Measurements from ENCODE around the gene GPR142.

GPR142 gene

DNA sequence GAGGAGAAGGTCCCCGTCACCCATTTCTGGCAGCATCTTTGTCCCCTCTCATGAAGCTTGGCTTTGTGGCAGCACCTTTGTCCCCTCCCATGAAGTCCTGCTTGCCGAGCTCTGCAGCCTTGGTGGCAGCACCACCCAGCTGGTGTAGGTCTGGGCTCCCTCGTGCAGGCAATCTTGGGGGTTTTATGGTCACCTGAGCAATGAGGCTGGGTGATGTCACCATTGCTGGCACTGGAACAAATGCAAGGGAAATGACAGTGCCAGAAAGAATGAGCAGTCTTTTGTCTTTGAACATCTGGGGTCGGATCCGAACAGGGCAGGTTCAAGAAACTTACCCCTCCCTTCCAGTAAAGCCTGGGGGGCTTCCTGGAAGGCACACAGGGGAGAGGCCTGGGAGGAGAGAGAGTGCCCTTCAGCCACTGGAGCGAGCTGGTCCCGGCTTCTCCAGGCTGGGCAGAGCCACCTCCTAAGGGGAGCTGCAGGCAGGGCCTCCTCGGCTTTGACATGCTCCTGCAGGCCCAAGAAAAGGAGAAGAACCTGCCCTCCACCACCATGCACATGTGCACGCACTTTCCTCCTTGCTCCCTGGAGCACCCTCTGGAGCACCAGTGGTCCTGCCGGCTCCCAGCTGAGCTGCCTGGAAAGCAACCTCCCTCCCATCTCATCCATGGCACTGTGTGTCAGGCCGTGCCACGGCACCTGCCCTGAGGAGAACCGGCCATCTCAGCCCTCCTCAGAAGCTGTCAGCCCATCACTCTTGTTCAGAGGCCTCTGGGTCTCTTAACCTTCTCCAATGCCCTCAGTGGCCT, 21.7 kb upstream of the GPR142 start:
- no peak for DNase-seq

GRCh38 chr17:74347646-74348045, 19.7 kb upstream of the GPR142 start:
- no peak for DNase-seq
- no peak for ATAC-seq

More for the DNA sequence above, 21.7 kb upstream of the GPR142 start:
- ATAC-seq = no peak

GRCh38 chr17:74349120-74349519, 18.2 kb upstream of the GPR142 start:
- no peak for DNase-seq
- no peak for ATAC-seq

DNA sequence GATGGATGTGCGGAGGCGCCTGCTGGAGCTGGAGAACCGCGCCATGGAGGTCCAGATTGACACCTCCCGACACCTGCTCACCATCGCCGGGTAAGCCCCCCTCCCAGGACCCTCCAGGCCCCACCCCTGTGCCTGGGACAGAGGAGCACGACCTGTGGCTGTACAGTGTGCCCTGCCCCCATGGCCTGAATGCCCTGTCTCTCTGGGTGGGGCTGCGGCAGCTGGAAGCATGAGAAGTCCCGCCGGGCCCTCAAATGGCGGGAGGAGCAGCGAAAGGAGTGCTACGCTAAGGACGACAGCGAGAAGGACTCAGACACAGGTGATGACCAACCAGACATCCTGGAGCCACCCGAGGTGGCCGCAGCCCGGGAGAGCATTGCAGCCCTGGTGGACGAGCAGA, 16.8 kb upstream of the GPR142 start:
- DNase-seq (no peak), ATAC-seq (no peak)

- DNase-seq (no peak), ATAC-seq (no peak)
Observed at GRCh38 chr17:74351552-74352210, 15.6 kb upstream of the GPR142 start.

DNA sequence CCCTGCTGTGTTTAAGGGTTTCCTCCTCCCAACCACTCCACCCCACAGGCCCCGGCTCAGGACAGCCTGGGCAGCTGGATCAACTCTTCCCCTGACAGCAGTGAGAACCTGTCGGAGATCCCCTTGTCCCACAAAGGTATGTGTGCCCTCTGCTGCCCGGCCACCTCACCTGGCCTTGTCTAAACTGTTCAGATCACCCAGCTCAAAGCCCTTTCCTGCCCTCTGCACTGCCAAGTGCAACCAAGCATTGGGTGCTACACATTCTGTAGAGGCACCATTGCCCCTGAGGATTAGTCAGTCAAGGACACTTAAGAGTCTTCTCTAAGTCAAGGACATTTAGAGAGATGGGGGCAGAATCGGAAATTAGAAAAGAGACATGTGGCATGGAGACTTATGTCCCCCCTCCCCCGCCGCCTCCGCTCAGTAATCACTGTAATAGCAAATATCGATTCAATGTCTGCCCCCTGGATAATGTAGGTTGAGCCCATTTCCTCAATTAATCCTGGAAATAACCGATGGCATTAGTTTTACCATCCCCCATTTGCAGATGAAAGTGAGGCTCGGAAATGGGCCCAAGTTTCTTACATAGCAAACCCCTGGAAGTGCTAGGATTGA, 13.8 kb upstream of the GPR142 start:
- no peak for DNase-seq
- no peak for ATAC-seq

DNA sequence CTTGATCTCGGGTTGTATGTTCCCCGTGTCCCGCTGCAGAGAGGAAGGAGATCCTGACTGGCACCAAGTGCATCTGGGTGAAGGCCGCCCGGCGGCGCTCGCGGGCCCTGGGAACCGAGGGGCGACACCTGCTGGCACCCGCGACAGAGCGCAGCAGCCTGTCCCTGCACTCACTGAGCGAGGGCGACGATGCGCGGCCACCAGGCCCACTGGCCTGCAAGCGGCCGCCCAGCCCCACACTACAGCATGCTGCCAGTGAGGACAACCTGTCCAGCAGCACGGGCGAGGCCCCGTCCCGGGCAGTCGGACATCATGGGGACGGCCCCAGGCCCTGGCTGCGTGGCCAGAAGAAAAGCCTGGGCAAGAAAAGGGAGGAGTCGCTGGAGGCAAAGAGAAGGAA, 13.2 kb upstream of the GPR142 start:
- peak; percentile 71 for ATAC-seq
- peak; percentile 78 for DNase-seq

DNA sequence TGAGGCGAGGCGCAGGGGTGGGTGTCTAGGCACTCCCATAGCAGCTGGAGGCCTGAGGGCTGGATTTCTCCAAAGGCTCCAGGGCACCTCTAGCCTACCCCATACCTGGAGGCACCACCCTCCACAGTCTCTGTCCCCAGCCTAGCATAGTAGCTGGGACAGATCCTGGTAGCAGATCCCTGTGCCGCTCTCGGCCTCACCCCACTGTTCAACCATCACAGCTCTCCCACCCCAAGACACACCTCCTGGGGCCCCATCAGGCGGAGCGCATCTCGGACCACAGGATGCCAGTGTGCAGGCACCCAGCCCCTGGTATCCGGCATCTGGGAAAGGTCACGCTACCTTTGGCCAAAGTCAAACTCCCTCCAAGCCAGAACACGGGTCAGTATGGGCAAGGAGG, 12.7 kb upstream of the GPR142 start:
- ATAC-seq (no peak), DNase-seq (no peak)

DNA sequence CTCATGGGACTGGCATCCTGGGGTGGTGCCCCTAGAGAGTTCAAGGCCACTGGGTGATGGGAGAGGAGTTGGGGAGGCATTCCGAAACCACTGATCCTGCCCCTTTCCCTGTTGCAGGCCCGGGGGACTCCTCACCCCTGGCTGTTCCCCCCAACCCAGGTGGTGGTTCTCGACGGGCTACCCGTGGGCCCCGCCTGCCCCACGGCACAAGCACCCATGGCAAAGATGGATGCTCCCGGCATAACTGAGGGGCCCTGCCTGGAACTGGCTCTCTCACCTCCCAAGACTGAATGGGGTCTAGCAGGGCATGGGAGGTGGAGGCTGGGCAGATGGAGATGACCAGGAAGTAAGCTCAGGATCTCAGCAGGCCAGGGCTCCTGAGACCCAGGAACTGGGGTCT, 12.2 kb upstream of the GPR142 start:
- ATAC-seq = no peak
- no peak for DNase-seq

DNA sequence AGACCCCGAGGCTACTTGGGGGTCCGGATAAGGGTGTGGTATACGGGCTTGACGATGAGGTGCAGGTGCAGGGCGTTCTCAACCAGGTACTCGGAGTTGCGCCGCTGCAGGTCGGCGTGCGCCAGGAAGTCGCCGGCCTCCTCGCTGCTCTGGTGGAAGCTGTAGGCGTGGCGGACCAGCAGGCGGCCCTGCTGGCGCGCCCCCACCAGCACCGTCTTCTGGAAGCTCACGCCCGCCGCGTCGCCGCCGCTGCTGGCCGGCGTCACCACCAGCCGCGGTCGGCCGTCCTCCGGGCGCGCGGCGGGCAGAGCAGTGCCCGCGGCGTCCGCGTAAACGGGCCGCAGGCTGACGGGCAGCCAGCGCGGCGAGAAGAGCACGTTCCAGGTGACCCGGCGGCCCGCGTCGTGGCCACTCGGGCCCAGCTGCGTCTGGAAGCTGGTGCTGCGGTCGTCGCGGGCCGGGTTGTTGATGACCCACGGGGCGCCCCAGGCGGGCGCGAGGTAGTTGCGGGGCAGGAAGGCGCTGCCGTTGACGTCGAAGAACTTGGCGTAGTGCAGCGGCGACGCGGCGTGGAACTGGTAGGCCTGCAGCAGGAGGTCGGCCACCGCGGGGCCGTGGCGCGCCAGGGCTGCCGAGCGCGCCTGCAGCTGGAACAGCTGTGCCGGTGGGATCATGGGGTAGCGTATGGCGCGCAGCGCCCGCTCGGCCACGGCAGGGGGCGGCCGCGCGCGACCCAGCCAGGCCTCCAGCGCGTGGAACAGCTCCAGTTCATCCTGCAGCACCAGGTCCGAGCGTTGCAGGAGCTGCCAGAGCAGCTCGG, 10.4 kb upstream of the GPR142 start:
- ATAC-seq = no peak
- no peak for DNase-seq

DNA sequence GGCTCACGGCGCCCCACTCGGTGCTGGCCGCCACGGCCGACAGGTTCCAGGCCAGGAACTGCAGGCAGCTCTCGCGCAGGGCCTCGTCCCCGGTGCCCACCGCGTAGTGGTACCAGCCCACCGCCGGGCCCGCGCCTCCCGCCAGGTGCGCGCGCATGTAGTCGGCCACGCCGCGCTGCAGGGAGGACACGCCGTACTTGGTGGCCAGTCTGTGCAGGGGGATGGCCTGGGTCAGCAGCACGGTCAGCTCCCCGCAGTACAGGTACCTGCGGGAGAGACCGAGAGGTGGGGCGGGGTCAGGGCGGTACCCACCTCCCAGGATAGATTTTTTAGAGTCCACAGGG, 9.9 kb upstream of the GPR142 start:
- DNase-seq (no peak), ATAC-seq (no peak)

DNA sequence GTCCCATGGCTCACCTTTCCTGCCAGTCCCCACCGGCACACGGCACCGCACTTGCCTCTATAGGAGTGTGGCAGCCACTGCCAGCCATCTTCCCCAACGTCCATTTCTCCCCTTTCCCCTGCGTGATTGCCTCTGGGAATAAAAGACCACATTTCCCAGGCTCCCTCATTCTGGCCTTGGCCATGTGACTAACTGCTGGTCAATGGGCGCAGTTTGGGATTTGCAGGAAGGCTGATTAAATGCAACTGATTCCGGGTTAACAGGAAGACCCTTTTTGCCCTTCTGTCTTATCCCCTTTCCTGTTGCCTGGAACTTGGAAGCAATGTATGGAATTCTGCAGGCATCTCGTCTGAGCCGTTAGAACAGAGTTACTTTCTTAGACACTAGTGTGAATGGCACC, 8.6 kb upstream of the GPR142 start:
- ATAC-seq = no peak
- no peak for DNase-seq

DNA sequence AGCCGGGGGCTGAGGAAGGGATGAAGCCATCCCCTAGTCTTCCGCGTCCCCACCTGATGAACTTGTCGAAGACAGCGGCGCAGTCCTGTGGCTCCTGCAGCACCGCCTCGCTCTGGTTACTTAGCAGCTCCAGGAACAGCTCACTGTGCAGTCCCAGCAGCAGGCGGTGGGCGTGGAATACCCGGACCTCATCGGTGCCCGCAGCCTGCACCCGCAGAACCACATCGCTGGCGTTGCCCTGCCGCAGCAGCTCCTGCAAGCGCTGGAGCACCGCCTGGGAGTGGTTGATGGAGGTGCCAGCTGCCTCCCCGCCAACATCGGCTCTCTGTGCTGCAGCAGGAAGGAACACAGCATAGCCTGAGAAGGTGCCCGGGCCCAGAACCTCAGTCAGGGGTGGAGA, 7.4 kb upstream of the GPR142 start:
- no peak for ATAC-seq
- no peak for DNase-seq

DNA sequence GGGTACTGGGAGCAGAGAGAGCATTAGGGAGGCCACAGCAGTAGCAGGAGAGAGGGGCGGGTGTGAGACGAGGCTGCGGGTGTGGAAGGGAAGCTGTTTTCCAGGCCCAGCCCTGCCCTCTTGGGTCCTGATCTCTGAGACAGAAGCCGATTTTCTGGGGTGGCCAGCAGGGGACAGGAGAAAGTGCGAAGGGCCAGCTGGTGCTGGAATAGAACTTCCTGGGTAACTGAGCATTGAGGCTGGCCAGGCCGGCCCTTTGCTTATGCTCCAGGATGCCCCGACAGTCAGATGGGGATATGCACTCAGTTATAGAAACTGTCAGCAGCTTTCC, 6.4 kb upstream of the GPR142 start:
- ATAC-seq (no peak), DNase-seq (no peak)

- peak; percentile 66 for DNase-seq
- peak; percentile 34 for ATAC-seq
Observed at GRCh38 chr17:74361230-74362068, 5.9 kb upstream of the GPR142 start, which contains the start of gene BTBD17. TSS of gene BTBD17 (minus strand) at chr17:74361868. CDS start at chr17:74361819, 49 bp downstream.

DNA sequence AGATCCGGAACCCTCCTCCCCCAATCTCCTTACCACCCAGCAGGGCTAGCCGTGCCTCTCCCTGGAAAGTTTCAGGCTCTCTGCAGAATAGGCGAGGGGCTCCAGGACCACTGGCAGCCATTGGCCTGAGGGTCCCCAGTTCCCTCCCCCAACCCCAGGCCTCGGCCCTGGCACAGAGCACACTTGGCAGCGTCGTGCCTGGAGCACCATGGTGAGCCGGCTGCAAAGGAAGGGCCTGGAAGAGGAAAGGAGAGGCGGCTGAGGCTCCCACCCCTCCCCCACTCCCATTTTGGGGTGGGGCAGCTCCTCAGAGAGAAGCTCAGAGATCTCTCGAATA, 5.3 kb upstream of the GPR142 start:
- no peak for DNase-seq
- no peak for ATAC-seq

DNA sequence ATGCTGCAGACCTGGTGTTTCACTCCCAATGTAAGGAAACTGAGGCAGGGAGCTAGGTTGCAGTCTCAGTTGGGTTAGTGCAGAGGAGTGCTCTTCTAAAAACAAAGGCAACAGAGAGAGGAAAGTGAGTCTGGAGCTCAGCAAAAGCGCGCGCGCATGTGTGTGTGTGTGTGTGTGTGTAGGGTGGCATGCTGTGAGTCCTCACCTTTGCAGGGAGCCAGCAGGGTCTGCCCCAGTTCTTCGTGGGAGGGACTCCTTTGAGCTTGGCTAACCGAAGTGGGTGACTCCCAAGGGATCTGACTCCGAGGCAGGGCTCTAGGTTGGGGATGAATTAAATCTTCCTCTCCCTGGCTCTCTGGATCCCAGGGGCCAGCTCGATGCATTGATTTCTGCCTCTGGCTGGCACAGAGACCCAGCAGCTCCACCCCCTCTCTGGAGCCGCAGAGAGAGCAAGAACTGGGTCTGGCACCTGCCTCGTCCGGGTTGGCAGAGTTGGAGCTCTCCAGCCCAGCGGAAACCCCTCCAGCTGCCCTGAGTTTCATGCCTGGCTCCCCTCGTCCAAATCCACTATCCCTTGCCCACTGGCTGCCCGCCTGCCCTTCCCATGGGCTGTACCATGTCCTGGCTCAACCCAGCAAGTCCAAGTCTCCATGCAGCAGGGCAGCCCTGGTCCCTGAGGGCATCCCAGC, 4.4 kb upstream of the GPR142 start:
- DNase-seq = no peak
- no peak for ATAC-seq

GRCh38 chr17:74368341-74369081, 1.2 kb downstream of the GPR142 start:
- peak; percentile 82 for DNase-seq
- ATAC-seq = peak; percentile 66

GRCh38 chr17:74369221-74369620, 1.9 kb downstream of the GPR142 start:
- peak; percentile 72 for DNase-seq

DNA sequence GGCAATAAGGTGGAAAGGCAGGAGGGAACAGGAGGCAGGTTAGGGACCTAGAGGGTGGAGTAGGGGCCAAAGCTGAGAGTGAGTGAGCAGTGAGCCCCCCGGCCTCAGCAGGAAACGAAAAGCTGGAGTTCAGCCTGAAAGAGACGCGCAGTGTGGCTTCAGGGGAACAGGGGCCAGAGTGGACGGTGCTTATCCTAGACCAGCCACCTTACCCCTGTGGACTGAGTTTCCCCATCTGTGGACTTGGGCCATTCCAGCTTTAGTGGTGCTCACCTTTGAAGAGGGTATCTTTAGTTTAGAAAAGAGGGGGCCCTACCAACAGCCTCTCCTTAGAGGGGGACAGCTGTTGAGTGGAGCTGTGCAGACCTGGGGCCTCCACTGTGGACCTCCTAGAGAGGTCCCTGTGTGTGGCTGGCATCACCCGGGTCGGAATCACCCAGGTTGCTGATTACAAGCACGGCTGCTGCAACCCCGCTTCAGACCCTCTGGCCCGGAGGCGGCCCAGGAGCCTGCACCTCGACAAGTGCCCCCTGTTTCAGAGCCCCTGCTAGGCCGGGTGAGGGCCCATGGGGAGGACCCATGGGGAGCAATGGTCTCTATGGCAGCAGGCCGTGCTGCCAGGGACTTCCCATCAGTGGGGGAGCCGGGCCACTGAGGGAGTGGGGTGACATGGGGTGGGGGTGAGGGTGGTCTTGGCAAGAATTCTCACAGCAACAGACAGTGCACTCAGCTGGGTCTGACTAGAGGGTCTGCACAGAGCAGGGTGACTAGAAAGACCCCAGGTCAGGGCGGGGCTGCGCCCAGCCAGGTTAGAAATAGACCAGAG, 2.6 kb downstream of the GPR142 start:
- no peak for DNase-seq

More at GRCh38 chr17:74369221-74369620, 1.9 kb downstream of the GPR142 start:
- peak; percentile 53 for ATAC-seq

More for the DNA sequence above, 2.6 kb downstream of the GPR142 start:
- ATAC-seq = no peak

Data from stimulated activated naive CD8-positive, alpha-beta T cell treated with anti-CD3 and anti-CD28 coated beads, Interleukin-15, Interleukin-2, amounts not matched to agents 100 U/mL and 50 U/mL, for 24 hours (primary cell).